ENCODE results near the gene U2AF1L4. TPM values are rescaled to one million over a fixed set of nuclear protein-coding genes. Genes with fewer than 3 reads are reported as not detected.

The U2AF1L4 gene
- total and polyA plus RNA-seq, 4 donors: 8.8 to 37.7 (median 24.7) TPM

GRCh38 chr19:35702223-35703012 is 42.8 kb downstream of the U2AF1L4 start:
- Histone ChIP-seq H3K4me3 (ENCODE audit: low read depth, low read length) (peak overlapping the region; percentile 67), H3K36me3 (ENCODE audit: control insufficient read depth, insufficient read depth, low read length) (no peaks in the 10 kb centered on the region), H3K4me1 (ENCODE audit: control insufficient read depth, insufficient read depth, low read length) (peaks cover 17% of the 10 kb centered on the region), H3K27ac (ENCODE audit: low read depth, low read length) (peak overlapping the region; percentile 58), H3K27me3 (ENCODE audit: control insufficient read depth, insufficient read depth, low read length) (peaks cover 2% of the 10 kb centered on the region), H3K9me3 (ENCODE audit: control insufficient read depth, insufficient read depth, low read length) (no peaks in the 10 kb centered on the region)
- WGBS (ENCODE audit: insufficient coverage): under 1% methylated on average over 49 of the region's 50 CpGs
- peak; percentile 85 to 99 (median 96) for DNase-seq (ENCODE audit: low read depth in 4 of 6, low spot score in 6 of 6)

DNA sequence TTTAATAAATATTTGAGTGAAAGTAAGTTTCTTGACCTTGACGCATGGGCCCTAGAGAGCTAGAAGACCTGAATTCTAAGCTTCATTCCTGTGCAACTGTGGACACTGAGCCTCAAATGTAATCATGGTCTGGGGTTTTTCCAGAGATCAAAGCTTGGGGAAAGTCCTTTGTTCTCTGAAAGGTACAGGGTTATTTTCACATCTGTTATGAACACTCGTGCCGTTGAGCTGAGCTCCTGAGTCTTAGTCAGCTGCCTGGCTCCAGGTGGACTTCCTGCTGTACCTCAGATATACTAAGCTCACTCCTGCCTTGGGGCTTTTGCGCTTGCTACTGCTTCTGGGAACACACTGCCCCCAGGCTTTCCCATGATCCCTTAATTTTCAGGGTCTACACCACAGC is 48.4 kb downstream of the U2AF1L4 start:
- H3K27me3 ChIP-seq (ENCODE audit: control insufficient read depth, insufficient read depth, low read length): no peaks in the 10 kb centered on the region
- no peaks in the 10 kb centered on the region for H3K9me3 ChIP-seq (ENCODE audit: control insufficient read depth, insufficient read depth, low read length)
- DNase-seq (ENCODE audit: low read depth in 4 of 6, low spot score in 6 of 6): no peak
- WGBS (ENCODE audit: insufficient coverage): 86% methylated on average over 4 of the region's 4 CpGs
- H3K4me1 ChIP-seq (ENCODE audit: control insufficient read depth, insufficient read depth, low read length): peaks cover 2% of the 10 kb centered on the region
- H3K27ac ChIP-seq (ENCODE audit: low read depth, low read length): no peak overlapping the region
- H3K36me3 ChIP-seq (ENCODE audit: control insufficient read depth, insufficient read depth, low read length): no peaks in the 10 kb centered on the region
- no peak overlapping the region for H3K4me3 ChIP-seq (ENCODE audit: low read depth, low read length)

DNA sequence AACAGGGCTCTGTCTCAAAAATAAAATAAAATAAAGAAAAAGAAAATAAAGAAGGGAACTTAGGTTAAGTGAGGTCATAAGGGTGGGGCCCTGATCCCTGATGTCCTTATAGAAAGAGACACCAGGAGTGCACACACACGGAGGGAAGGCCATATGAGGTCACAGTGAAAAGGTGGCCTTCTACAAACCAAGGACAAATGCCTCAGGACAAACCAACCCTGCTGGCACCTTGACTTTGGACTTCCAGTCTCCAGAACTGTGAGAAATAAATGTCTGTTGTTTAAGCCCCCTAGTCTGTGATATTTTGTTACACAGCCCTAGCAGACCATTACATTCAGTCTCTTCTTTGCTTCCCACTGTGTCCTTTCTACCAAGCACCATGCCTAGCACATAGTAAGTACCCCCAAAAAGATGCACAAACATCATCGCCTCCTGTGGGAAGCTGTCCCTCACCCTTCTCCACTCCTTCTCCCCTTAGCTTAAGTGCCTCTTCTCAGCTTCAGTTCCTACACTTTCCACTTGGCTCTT is 49.3 kb downstream of the U2AF1L4 start:
- no peak for DNase-seq (ENCODE audit: low read depth in 4 of 6, low spot score in 6 of 6)
- 100% methylated on average over 1 of the region's 2 CpGs for WGBS (ENCODE audit: insufficient coverage)
- no peaks in the 10 kb centered on the region for H3K9me3 ChIP-seq (ENCODE audit: control insufficient read depth, insufficient read depth, low read length)
- no peak overlapping the region for H3K4me3 ChIP-seq (ENCODE audit: low read depth, low read length)
- H3K27ac ChIP-seq (ENCODE audit: low read depth, low read length): no peak overlapping the region
- no peaks in the 10 kb centered on the region for H3K4me1 ChIP-seq (ENCODE audit: control insufficient read depth, insufficient read depth, low read length)
- no peaks in the 10 kb centered on the region for H3K27me3 ChIP-seq (ENCODE audit: control insufficient read depth, insufficient read depth, low read length)
- H3K36me3 ChIP-seq (ENCODE audit: control insufficient read depth, insufficient read depth, low read length): no peaks in the 10 kb centered on the region

GRCh38 chr19:35693835-35694599 is 51.2 kb downstream of the U2AF1L4 start:
- no peaks in the 10 kb centered on the region for H3K4me1 ChIP-seq (ENCODE audit: control insufficient read depth, insufficient read depth, low read length)
- H3K9me3 ChIP-seq (ENCODE audit: control insufficient read depth, insufficient read depth, low read length): no peaks in the 10 kb centered on the region
- no peak overlapping the region for H3K27ac ChIP-seq (ENCODE audit: low read depth, low read length)
- H3K27me3 ChIP-seq (ENCODE audit: control insufficient read depth, insufficient read depth, low read length): no peaks in the 10 kb centered on the region
- peak in 5 of 6 donors; percentile 39 to 89 (median 56) for DNase-seq (ENCODE audit: low read depth in 4 of 6, low spot score in 6 of 6)
- H3K36me3 ChIP-seq (ENCODE audit: control insufficient read depth, insufficient read depth, low read length): no peaks in the 10 kb centered on the region
- no peak overlapping the region for H3K4me3 ChIP-seq (ENCODE audit: low read depth, low read length)
- 21% methylated on average over 3 of the region's 8 CpGs for WGBS (ENCODE audit: insufficient coverage)

- Histone ChIP-seq H3K27me3 (ENCODE audit: control insufficient read depth, insufficient read depth, low read length) (no peaks in the 10 kb centered on the region), H3K4me1 (ENCODE audit: control insufficient read depth, insufficient read depth, low read length) (no peaks in the 10 kb centered on the region), H3K4me3 (ENCODE audit: low read depth, low read length) (no peak overlapping the region), H3K9me3 (ENCODE audit: control insufficient read depth, insufficient read depth, low read length) (no peaks in the 10 kb centered on the region), H3K36me3 (ENCODE audit: control insufficient read depth, insufficient read depth, low read length) (no peaks in the 10 kb centered on the region), H3K27ac (ENCODE audit: low read depth, low read length) (no peak overlapping the region)
- DNase-seq (ENCODE audit: low read depth in 4 of 6, low spot score in 6 of 6): no peak
- 11% methylated on average over 4 of the region's 8 CpGs for WGBS (ENCODE audit: insufficient coverage)
Measured at GRCh38 chr19:35693422-35693821, 51.8 kb downstream of the U2AF1L4 start.

Other genes starting within 250 kb of the U2AF1L4 start
- 10 to 100 TPM; 10.4 to 49.0 TPM for gene DMKN, start 231.8 kb downstream of the U2AF1L4 start, total RNA-seq
- gene DMKN, start 231.8 kb downstream of the U2AF1L4 start, polyA plus RNA-seq (ENCODE audit: insufficient read length in 2 of 2): 10 to 100 TPM; 18.1 to 31.2 TPM
- under 1 TPM in 1 of 2 donors, not detected in 1; 0.06 TPM for gene SBSN, start 217.1 kb downstream of the U2AF1L4 start, total RNA-seq
- gene SBSN, start 217.1 kb downstream of the U2AF1L4 start, polyA plus RNA-seq (ENCODE audit: insufficient read length in 2 of 2): under 1 TPM; 0.17 to 0.50 TPM
- under 1 TPM in 1 of 2 donors, not detected in 1; 0.11 TPM for gene GAPDHS, start 212.0 kb downstream of the U2AF1L4 start, total RNA-seq
- not detected for gene GAPDHS, start 212.0 kb downstream of the U2AF1L4 start, polyA plus RNA-seq (ENCODE audit: insufficient read length in 2 of 2)
- gene TMEM147, start 199.8 kb downstream of the U2AF1L4 start, total RNA-seq: 100 to 1,000 TPM in 1 of 2 donors, 10 to 100 TPM in 1; 58.2 to 126 TPM
- gene TMEM147, start 199.8 kb downstream of the U2AF1L4 start, polyA plus RNA-seq (ENCODE audit: insufficient read length in 2 of 2): 100 to 1,000 TPM; 108 to 109 TPM
- gene ATP4A, start 181.8 kb downstream of the U2AF1L4 start, total RNA-seq: not detected
- under 1 TPM; 0.30 to 0.41 TPM for gene ATP4A, start 181.8 kb downstream of the U2AF1L4 start, polyA plus RNA-seq (ENCODE audit: insufficient read length in 2 of 2)
- gene PMIS2, start 159.2 kb downstream of the U2AF1L4 start, total RNA-seq: not detected
- gene PMIS2, start 159.2 kb downstream of the U2AF1L4 start, polyA plus RNA-seq (ENCODE audit: insufficient read length in 2 of 2): not detected
- 10 to 100 TPM in 1 of 2 donors, 1 to 10 TPM in 1; 5.1 to 15.5 TPM for gene HAUS5, start 132.7 kb downstream of the U2AF1L4 start, total RNA-seq
- gene HAUS5, start 132.7 kb downstream of the U2AF1L4 start, polyA plus RNA-seq (ENCODE audit: insufficient read length in 2 of 2): 10 to 100 TPM; 18.2 to 26.0 TPM
- gene RBM42, start 116.4 kb downstream of the U2AF1L4 start, total RNA-seq: 10 to 100 TPM; 18.1 to 55.3 TPM
- 10 to 100 TPM; 73.4 to 76.5 TPM for gene RBM42, start 116.4 kb downstream of the U2AF1L4 start, polyA plus RNA-seq (ENCODE audit: insufficient read length in 2 of 2)
- 1 to 10 TPM in 1 of 2 donors, under 1 TPM in 1; 0.59 to 2.7 TPM for gene ETV2, start 103.7 kb downstream of the U2AF1L4 start, total RNA-seq
- 1 to 10 TPM; 4.0 to 4.6 TPM for gene ETV2, start 103.7 kb downstream of the U2AF1L4 start, polyA plus RNA-seq (ENCODE audit: insufficient read length in 2 of 2)
- 100 to 1,000 TPM; 321 to 628 TPM for gene COX6B1, start 97.1 kb downstream of the U2AF1L4 start, total RNA-seq
- 100 to 1,000 TPM; 378 to 396 TPM for gene COX6B1, start 97.1 kb downstream of the U2AF1L4 start, polyA plus RNA-seq (ENCODE audit: insufficient read length in 2 of 2)
- gene UPK1A, start 78.9 kb downstream of the U2AF1L4 start, total RNA-seq: not detected
- under 1 TPM in 1 of 2 donors, not detected in 1; 0.21 TPM for gene UPK1A, start 78.9 kb downstream of the U2AF1L4 start, polyA plus RNA-seq (ENCODE audit: insufficient read length in 2 of 2)
- gene ZBTB32, start 40.9 kb downstream of the U2AF1L4 start, total RNA-seq: not detected
- under 1 TPM; 0.14 to 0.68 TPM for gene ZBTB32, start 40.9 kb downstream of the U2AF1L4 start, polyA plus RNA-seq (ENCODE audit: insufficient read length in 2 of 2)
- 10 to 100 TPM in 1 of 2 donors, 1 to 10 TPM in 1; 8.2 to 15.3 TPM for gene KMT2B, start 27.4 kb downstream of the U2AF1L4 start, total RNA-seq
- 10 to 100 TPM; 41.6 to 42.2 TPM for gene KMT2B, start 27.4 kb downstream of the U2AF1L4 start, polyA plus RNA-seq (ENCODE audit: insufficient read length in 2 of 2)
- 1 to 10 TPM; 3.1 to 3.5 TPM for gene IGFLR1, start 3.0 kb downstream of the U2AF1L4 start, total RNA-seq
- gene IGFLR1, start 3.0 kb downstream of the U2AF1L4 start, polyA plus RNA-seq (ENCODE audit: insufficient read length in 2 of 2): 10 to 100 TPM in 1 of 2 donors, 1 to 10 TPM in 1; 8.8 to 10.9 TPM
- gene PSENEN, start 233 bp upstream of the U2AF1L4 start, total RNA-seq: 100 to 1,000 TPM in 1 of 2 donors, 10 to 100 TPM in 1; 15.9 to 106 TPM
- 10 to 100 TPM; 80.1 to 81.8 TPM for gene PSENEN, start 233 bp upstream of the U2AF1L4 start, polyA plus RNA-seq (ENCODE audit: insufficient read length in 2 of 2)
- gene LIN37, start 3.2 kb upstream of the U2AF1L4 start, total RNA-seq: 10 to 100 TPM in 1 of 2 donors, 1 to 10 TPM in 1; 5.1 to 15.7 TPM
- gene LIN37, start 3.2 kb upstream of the U2AF1L4 start, polyA plus RNA-seq (ENCODE audit: insufficient read length in 2 of 2): 10 to 100 TPM; 17.7 to 18.3 TPM
- 1 to 10 TPM; 1.8 to 2.8 TPM for gene HSPB6, start 11.6 kb upstream of the U2AF1L4 start, total RNA-seq
- gene HSPB6, start 11.6 kb upstream of the U2AF1L4 start, polyA plus RNA-seq (ENCODE audit: insufficient read length in 2 of 2): 10 to 100 TPM; 25.7 to 26.9 TPM
- 1 to 10 TPM; 2.8 to 7.8 TPM for gene PROSER3, start 12.8 kb upstream of the U2AF1L4 start, total RNA-seq
- gene PROSER3, start 12.8 kb upstream of the U2AF1L4 start, polyA plus RNA-seq (ENCODE audit: insufficient read length in 2 of 2): 10 to 100 TPM; 15.2 to 27.7 TPM
- gene ARHGAP33, start 30.1 kb upstream of the U2AF1L4 start, total RNA-seq: 10 to 100 TPM; 13.6 to 32.6 TPM
- gene ARHGAP33, start 30.1 kb upstream of the U2AF1L4 start, polyA plus RNA-seq (ENCODE audit: insufficient read length in 2 of 2): 100 to 1,000 TPM; 152 to 183 TPM
- gene PRODH2, start 67.4 kb upstream of the U2AF1L4 start, total RNA-seq: under 1 TPM in 1 of 2 donors, not detected in 1; 0.10 TPM
- under 1 TPM; 0.27 to 0.32 TPM for gene PRODH2, start 67.4 kb upstream of the U2AF1L4 start, polyA plus RNA-seq (ENCODE audit: insufficient read length in 2 of 2)
- under 1 TPM; 0.30 to 0.44 TPM for gene NPHS1, start 107.1 kb upstream of the U2AF1L4 start, total RNA-seq
- gene NPHS1, start 107.1 kb upstream of the U2AF1L4 start, polyA plus RNA-seq (ENCODE audit: insufficient read length in 2 of 2): 1 to 10 TPM; 1.9 to 2.1 TPM
- gene KIRREL2, start 111.5 kb upstream of the U2AF1L4 start, total RNA-seq: 1 to 10 TPM; 1.1 to 1.9 TPM
- gene KIRREL2, start 111.5 kb upstream of the U2AF1L4 start, polyA plus RNA-seq (ENCODE audit: insufficient read length in 2 of 2): 1 to 10 TPM; 2.8 to 3.5 TPM
- gene APLP1, start 123.2 kb upstream of the U2AF1L4 start, total RNA-seq: 100 to 1,000 TPM; 205 to 237 TPM
- 1,000 to 10,000 TPM; 1,021 to 1,097 TPM for gene APLP1, start 123.2 kb upstream of the U2AF1L4 start, polyA plus RNA-seq (ENCODE audit: insufficient read length in 2 of 2)
- gene NFKBID, start 155.1 kb upstream of the U2AF1L4 start, total RNA-seq: 1 to 10 TPM; 6.4 to 6.8 TPM
- 10 to 100 TPM in 1 of 2 donors, 1 to 10 TPM in 1; 4.9 to 10.6 TPM for gene NFKBID, start 155.1 kb upstream of the U2AF1L4 start, polyA plus RNA-seq (ENCODE audit: insufficient read length in 2 of 2)
- gene HCST, start 157.1 kb upstream of the U2AF1L4 start, total RNA-seq: 1 to 10 TPM; 1.9 to 3.5 TPM
- 1 to 10 TPM; 3.7 to 4.0 TPM for gene HCST, start 157.1 kb upstream of the U2AF1L4 start, polyA plus RNA-seq (ENCODE audit: insufficient read length in 2 of 2)
- 10 to 100 TPM; 14.1 to 34.1 TPM for gene TYROBP, start 162.9 kb upstream of the U2AF1L4 start, total RNA-seq
- 10 to 100 TPM; 25.8 to 32.4 TPM for gene TYROBP, start 162.9 kb upstream of the U2AF1L4 start, polyA plus RNA-seq (ENCODE audit: insufficient read length in 2 of 2)
- 1 to 10 TPM; 5.5 to 6.6 TPM for gene LRFN3, start 191.0 kb upstream of the U2AF1L4 start, total RNA-seq
- 10 to 100 TPM; 45.0 to 47.8 TPM for gene LRFN3, start 191.0 kb upstream of the U2AF1L4 start, polyA plus RNA-seq (ENCODE audit: insufficient read length in 2 of 2)
- 10 to 100 TPM; 11.4 to 27.5 TPM for gene SDHAF1, start 249.8 kb upstream of the U2AF1L4 start, total RNA-seq
- 10 to 100 TPM; 25.3 to 27.3 TPM for gene SDHAF1, start 249.8 kb upstream of the U2AF1L4 start, polyA plus RNA-seq (ENCODE audit: insufficient read length in 2 of 2)

Measured in spinal cord (tissue), 10 donors.